ENCODE measurements around the gene NFKBIL1. TPM values are rescaled to one million over a fixed set of nuclear protein-coding genes. Genes with fewer than 3 reads are reported as not detected.
A peak's percentile ranks its signal among the peaks of the same experiment; 100 is the strongest.
"Not testable (repeated sequence)": the region's sequence is repeated elsewhere in the genome, so short reads cannot be mapped to it uniquely, and the experiment has no call there.

The NFKBIL1 gene
- total and polyA plus RNA-seq, 7 experiments from 2014 or later, result 8.7 to 17.2 (median 11.6) TPM

GRCh38 chr6:31586008-31586407, 38.6 kb downstream of the NFKBIL1 start, which contains the start of gene LST1:
TSS of gene LST1 (plus strand) at chr6:31586277. CDS start at chr6:31587300, 1,023 bp downstream.
- H3K27me3 Mint-ChIP-seq, result no peaks in the 10 kb centered on the region
- intact Hi-C loops (cut with micrococcal nuclease), result no loop called here
- Histone ChIP-seq H3K4me1 (ENCODE audit: control insufficient read depth in 2 of 2, insufficient read depth in 2 of 2, low read length in 2 of 2) (peaks cover 67 to 68% of the 10 kb centered on the region in 2 donors), H3K27ac (ENCODE audit: low read depth, low read length) (peak within 1 kb of the TSS; percentile 97), H3K4me3 (ENCODE audit: low read length) (peak within 1 kb of the TSS; percentile 25), H3K27me3 (ENCODE audit: control insufficient read depth in 2 of 2, insufficient read depth in 2 of 2, low read length in 2 of 2) (no peaks in the 10 kb centered on the region), H3K36me3 (ENCODE audit: control insufficient read depth in 2 of 3, insufficient read depth in 3 of 3, low read length in 3 of 3) (peaks cover 0 to 12% (median 0%) of the 10 kb centered on the region in 3 experiments), H3K9me3 (ENCODE audit: control insufficient read depth in 2 of 3, low read length in 3 of 3) (no peaks in the 10 kb centered on the region)
- ChIA-PET POLR2A (interaction anchor here (0.6 to 66.4 kb wide), 6 partner anchors 10 to 1295 kb away, joined by 3 to 3078 read pairs (median 4); partner anchors contain the start of genes AIF1, ATP6V1G2, BAG6 and DDX39B), CTCF (interaction anchor here (0.6 to 18.2 kb wide), 4 partner anchors 11 to 35 kb away, joined by 4 to 687 read pairs (median 170); partner anchors contain the start of genes ATP6V1G2, NCR3, NFKBIL1 and TNF)
- peaks cover 0 to 5% (median 0%) of the 10 kb centered on the region in 11 donors for H3K9me3 Mint-ChIP-seq
- H3K4me3 Mint-ChIP-seq, result peak within 1 kb of the TSS; percentile 50 to 89 (median 81)
- peaks cover 47 to 78% (median 68%) of the 10 kb centered on the region in 7 donors for H3K4me1 Mint-ChIP-seq
- H3K27ac Mint-ChIP-seq, result peak within 1 kb of the TSS; percentile 84 to 100 (median 96)
- ATAC-seq, result peak; percentile 18
- DNase-seq, result no peak
- H3K36me3 Mint-ChIP-seq, result peaks cover 8 to 40% (median 18%) of the 10 kb centered on the region in 5 donors

DNA sequence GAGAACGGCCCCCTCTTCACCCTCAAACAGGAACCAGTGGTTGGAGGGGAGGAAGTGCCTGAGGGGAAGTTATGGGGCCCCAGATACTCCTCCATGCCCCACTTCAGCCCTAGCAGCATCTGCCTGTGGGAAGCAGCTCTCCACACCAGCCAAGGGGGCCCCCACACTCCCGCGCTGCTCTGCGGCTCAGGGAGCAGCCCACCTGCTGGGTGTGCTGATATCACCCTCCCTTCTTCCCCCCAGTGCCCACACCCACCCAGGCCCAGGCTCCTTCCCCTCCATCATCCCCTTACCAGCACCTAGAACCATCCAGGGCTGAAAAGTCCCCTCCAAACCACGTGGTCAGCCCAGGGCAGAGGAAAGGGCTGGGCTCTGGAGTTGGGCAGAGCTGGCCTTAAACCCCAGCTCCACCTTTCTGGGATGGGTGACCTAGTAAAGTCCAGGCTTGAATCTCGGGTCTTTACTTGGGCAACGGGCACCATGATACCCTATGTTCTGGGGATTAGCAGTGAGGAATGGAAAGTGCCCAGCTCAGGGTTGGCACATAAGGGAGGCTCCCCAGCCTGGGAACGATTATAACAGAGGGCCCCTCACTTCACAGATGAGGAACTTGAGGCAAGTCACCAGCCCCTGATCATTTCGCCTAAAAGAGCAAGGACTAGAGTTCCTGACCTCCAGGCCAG, 39.3 kb downstream of the NFKBIL1 start:
- peak overlapping the region; percentile 84 to 100 (median 96) for H3K27ac Mint-ChIP-seq
- H3K27me3 Mint-ChIP-seq, result no peaks in the 10 kb centered on the region
- intact Hi-C loops (cut with micrococcal nuclease), result no loop called here
- ChIA-PET POLR2A (interaction anchor here (0.7 to 66.4 kb wide), 4 partner anchors 9 to 78 kb away, joined by 3 to 3078 read pairs (median 1541); partner anchors contain the start of genes AIF1, ATP6V1G2, BAG6 and DDX39B), CTCF (interaction anchor here (1.4 to 18.2 kb wide), 4 partner anchors 11 to 45 kb away, joined by 4 to 687 read pairs (median 170); partner anchors contain the start of genes ATP6V1G2, DDX39B, NCR3 and NFKBIL1)
- H3K4me3 ChIP-seq (ENCODE audit: low read length), result peak overlapping the region; percentile 25
- H3K9me3 ChIP-seq (ENCODE audit: control insufficient read depth in 2 of 3, low read length in 3 of 3), result no peaks in the 10 kb centered on the region
- peaks cover 0 to 4% (median 0%) of the 10 kb centered on the region in 3 experiments for H3K36me3 ChIP-seq (ENCODE audit: control insufficient read depth in 2 of 3, insufficient read depth in 3 of 3, low read length in 3 of 3)
- H3K36me3 Mint-ChIP-seq, result peaks cover 2 to 32% (median 10%) of the 10 kb centered on the region in 5 donors
- H3K27me3 ChIP-seq (ENCODE audit: control insufficient read depth in 2 of 2, insufficient read depth in 2 of 2, low read length in 2 of 2), result no peaks in the 10 kb centered on the region
- peaks cover 67 to 68% of the 10 kb centered on the region in 2 donors for H3K4me1 ChIP-seq (ENCODE audit: control insufficient read depth in 2 of 2, insufficient read depth in 2 of 2, low read length in 2 of 2)
- H3K4me3 Mint-ChIP-seq, result peak overlapping the region; percentile 50 to 89 (median 81)
- ATAC-seq (peak; percentile 72), DNase-seq (peak in 2 of 9 donors; percentile 27 to 33)
- H3K9me3 Mint-ChIP-seq, result peaks cover 0 to 5% (median 0%) of the 10 kb centered on the region in 11 donors
- peak overlapping the region; percentile 97 for H3K27ac ChIP-seq (ENCODE audit: low read depth, low read length)
- H3K4me1 Mint-ChIP-seq, result peaks cover 47 to 84% (median 68%) of the 10 kb centered on the region in 7 donors

DNA sequence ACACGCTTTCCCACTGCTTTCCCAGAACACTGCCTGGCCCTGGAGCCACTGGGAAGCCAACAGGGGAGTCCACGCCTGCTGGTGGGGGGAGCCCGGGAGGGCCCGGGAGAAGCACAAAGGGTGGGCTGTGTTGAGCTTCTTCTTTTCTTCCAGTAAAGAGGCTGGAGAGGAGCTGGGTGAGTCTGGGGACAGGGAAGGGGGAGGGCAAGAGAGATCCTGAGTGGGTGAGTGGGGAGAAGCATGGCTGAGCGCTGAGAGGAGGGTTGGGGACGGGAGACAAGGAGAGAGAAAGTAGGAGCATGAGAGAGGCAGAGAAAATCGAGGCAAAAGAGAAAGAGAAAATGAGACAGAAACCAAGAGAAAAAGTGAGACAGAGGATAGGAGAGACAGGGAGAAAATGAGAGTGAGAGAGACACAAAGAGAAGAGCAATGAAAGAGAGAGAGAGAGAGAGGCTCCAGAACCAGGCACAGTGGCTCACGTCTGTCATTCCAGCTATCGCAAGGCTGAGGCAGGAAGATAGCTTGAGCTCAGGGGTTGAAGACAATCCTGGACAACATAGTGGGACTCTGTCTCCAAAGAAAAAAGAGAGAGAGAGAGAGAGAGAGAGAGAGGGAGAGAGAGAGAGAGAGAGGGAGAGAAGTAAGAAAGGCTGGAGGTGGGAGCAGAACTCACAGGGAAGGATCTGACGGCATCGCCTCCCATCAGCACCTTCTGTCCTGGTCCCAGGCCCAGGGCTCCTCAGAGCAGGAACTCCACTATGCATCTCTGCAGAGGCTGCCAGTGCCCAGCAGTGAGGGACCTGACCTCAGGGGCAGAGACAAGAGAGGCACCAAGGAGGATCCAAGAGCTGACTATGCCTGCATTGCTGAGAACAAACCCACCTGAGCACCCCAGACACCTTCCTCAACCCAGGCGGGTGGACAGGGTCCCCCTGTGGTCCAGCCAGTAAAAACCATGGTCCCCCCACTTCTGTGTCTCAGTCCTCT, 40.7 kb downstream of the NFKBIL1 start:
- H3K9me3 Mint-ChIP-seq, result peaks cover 0 to 5% (median 0%) of the 10 kb centered on the region in 11 donors
- POLR2A ChIA-PET, result interaction anchor here (1.0 to 66.4 kb wide), 4 partner anchors 8 to 248 kb away, joined by 5 to 3078 read pairs (median 1542); partner anchors contain the start of genes AIF1, ATP6V1G2, DDX39B and LST1
- CTCF ChIA-PET, result interaction anchor here (0.6 to 18.2 kb wide), 5 partner anchors 10 to 248 kb away, joined by 3 to 687 read pairs (median 41); partner anchors contain the start of genes ATP6V1G2, DDX39B, NCR3 and NFKBIL1

DNA sequence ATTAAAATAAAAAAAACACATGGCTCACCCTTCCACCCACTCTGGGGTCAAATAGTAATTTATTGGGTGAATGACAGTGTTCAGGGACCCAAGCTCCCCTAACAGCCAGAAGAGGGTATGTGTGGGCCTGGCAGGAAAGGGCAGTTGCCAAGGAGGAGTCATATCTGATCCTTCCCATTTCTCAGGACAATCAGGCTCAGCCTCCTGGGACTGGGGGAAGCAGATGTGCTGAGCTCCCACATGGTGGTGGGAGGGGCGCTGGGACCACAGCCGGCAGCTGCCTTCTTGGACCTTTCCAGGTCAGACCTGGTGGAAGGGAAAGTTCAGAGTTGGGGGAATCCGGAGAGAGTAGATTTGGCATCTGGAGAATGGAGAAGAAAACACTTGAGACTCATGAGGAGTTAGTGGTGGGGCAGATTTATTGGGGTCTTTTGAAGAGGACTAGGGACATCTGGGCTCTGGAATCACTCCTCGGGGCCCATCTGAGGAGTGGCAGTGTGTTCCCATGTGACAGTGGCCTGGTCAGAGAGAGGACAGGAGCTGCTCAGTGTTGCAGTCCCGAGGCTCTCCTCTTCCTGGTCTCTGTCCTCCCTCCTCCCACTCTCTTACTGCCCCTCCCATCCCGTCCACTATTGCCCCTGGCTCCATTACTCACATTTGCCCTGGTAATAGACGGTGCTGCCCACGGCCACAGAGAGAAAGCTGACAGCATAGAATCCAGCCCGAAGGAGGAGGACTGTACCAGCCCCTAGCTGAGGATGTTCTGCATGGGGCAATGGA, 41.7 kb downstream of the NFKBIL1 start:
- H3K27ac ChIP-seq (ENCODE audit: low read depth, low read length), result peak overlapping the region; percentile 97
- Mint-ChIP-seq H3K36me3 (peaks cover 0 to 22% (median 4%) of the 10 kb centered on the region in 5 donors), H3K27ac (peak overlapping the region; percentile 69 to 99 (median 82)), H3K9me3 (peaks cover 0 to 5% (median 0%) of the 10 kb centered on the region in 11 donors), H3K4me3 (peak overlapping the region in 5 of 10 donors; percentile 25 to 88 (median 39)), H3K4me1 (peaks cover 39 to 87% (median 72%) of the 10 kb centered on the region in 7 donors), H3K27me3 (no peaks in the 10 kb centered on the region)
- peaks cover 69% of the 10 kb centered on the region in 2 donors for H3K4me1 ChIP-seq (ENCODE audit: control insufficient read depth in 2 of 2, insufficient read depth in 2 of 2, low read length in 2 of 2)
- DNase-seq (no peak), ATAC-seq (no peak)
- no peak overlapping the region for H3K4me3 ChIP-seq (ENCODE audit: low read length)
- intact Hi-C loops (cut with micrococcal nuclease), result no loop called here
- no peaks in the 10 kb centered on the region for H3K9me3 ChIP-seq (ENCODE audit: control insufficient read depth in 2 of 3, low read length in 3 of 3)
- no peaks in the 10 kb centered on the region for H3K36me3 ChIP-seq (ENCODE audit: control insufficient read depth in 2 of 3, insufficient read depth in 3 of 3, low read length in 3 of 3)
- H3K27me3 ChIP-seq (ENCODE audit: control insufficient read depth in 2 of 2, insufficient read depth in 2 of 2, low read length in 2 of 2), result no peaks in the 10 kb centered on the region
- ChIA-PET POLR2A (interaction anchor here (53.8 to 66.4 kb wide), 2 partner anchors 7 to 25 kb away, joined by 3078 read pairs; partner anchors contain the start of genes AIF1, ATP6V1G2, DDX39B and LST1), CTCF (interaction anchor here (0.8 to 18.2 kb wide), 2 partner anchors 9 to 42 kb away, joined by 3 to 687 read pairs; partner anchors contain the start of genes ATP6V1G2 and NCR3)

More for the DNA sequence above, 40.7 kb downstream of the NFKBIL1 start:
- no peak for DNase-seq
- intact Hi-C loops (cut with micrococcal nuclease), result no loop called here
- H3K4me3 ChIP-seq (ENCODE audit: low read length), result peak overlapping the region; percentile 18
- Mint-ChIP-seq H3K27me3 (no peaks in the 10 kb centered on the region), H3K4me3 (peak overlapping the region; percentile 64 to 93 (median 78)), H3K4me1 (peaks cover 37 to 86% (median 70%) of the 10 kb centered on the region in 7 donors), H3K36me3 (peaks cover 0 to 24% (median 4%) of the 10 kb centered on the region in 5 donors), H3K27ac (peak overlapping the region; percentile 90 to 99 (median 95))
- H3K27ac ChIP-seq (ENCODE audit: low read depth, low read length), result peak overlapping the region; percentile 97
- no peaks in the 10 kb centered on the region for H3K36me3 ChIP-seq (ENCODE audit: control insufficient read depth in 2 of 3, insufficient read depth in 3 of 3, low read length in 3 of 3)
- no peaks in the 10 kb centered on the region for H3K9me3 ChIP-seq (ENCODE audit: control insufficient read depth in 2 of 3, low read length in 3 of 3)
- H3K27me3 ChIP-seq (ENCODE audit: control insufficient read depth in 2 of 2, insufficient read depth in 2 of 2, low read length in 2 of 2), result no peaks in the 10 kb centered on the region
- peaks cover 67 to 69% of the 10 kb centered on the region in 2 donors for H3K4me1 ChIP-seq (ENCODE audit: control insufficient read depth in 2 of 2, insufficient read depth in 2 of 2, low read length in 2 of 2)
- no peak for ATAC-seq

GRCh38 chr6:31590691-31591090, 43.3 kb downstream of the NFKBIL1 start:
- ChIA-PET CTCF (interaction anchor here (1.0 to 18.2 kb wide), 2 partner anchors 7 to 10 kb away, joined by 4 to 687 read pairs; partner anchors contain the start of gene NCR3), POLR2A (interaction anchor here (53.8 to 66.4 kb wide), 2 partner anchors 5 to 27 kb away, joined by 3078 read pairs; partner anchors contain the start of genes AIF1, ATP6V1G2, DDX39B and LST1)
- H3K9me3 Mint-ChIP-seq; H3K27me3 ChIP-seq (ENCODE audit: control insufficient read depth in 2 of 2, insufficient read depth in 2 of 2, low read length in 2 of 2); intact Hi-C loops (cut with micrococcal nuclease); H3K27me3 Mint-ChIP-seq; DNase-seq; ATAC-seq; H3K4me3 ChIP-seq (ENCODE audit: low read length); H3K9me3 ChIP-seq (ENCODE audit: control insufficient read depth in 2 of 3, low read length in 3 of 3); H3K27ac ChIP-seq (ENCODE audit: low read depth, low read length); H3K36me3 ChIP-seq (ENCODE audit: control insufficient read depth in 2 of 3, insufficient read depth in 3 of 3, low read length in 3 of 3): not testable (repeated sequence)
- Mint-ChIP-seq H3K36me3 (peaks cover 0 to 22% (median 4%) of the 10 kb centered on the region in 5 donors), H3K4me1 (peaks cover 41 to 78% (median 70%) of the 10 kb centered on the region in 7 donors), H3K4me3 (peak overlapping the region in 1 of 10 donors; percentile 14), H3K27ac (peak overlapping the region; percentile 5 to 99 (median 77))
- peaks cover 62 to 64% of the 10 kb centered on the region in 2 donors for H3K4me1 ChIP-seq (ENCODE audit: control insufficient read depth in 2 of 2, insufficient read depth in 2 of 2, low read length in 2 of 2)

Data from naive thymus-derived CD4-positive, alpha-beta T cell (primary cell).